ENCODE results near the gene CSTF2T.

GRCh38 chr10:51669041-51669440, 30.4 kb downstream of the CSTF2T start:
- TF ChIP-seq POLR2A (IDR thresholded peaks at IDR 0.05; ENCODE audit: low read depth, low read length) (no peak), POLR2AphosphoS5 (IDR thresholded peaks at IDR 0.05; ENCODE audit: low read depth, low read length) (no peak), SPI1 (IDR thresholded peaks at IDR 0.05; ENCODE audit: low read depth, low read length) (no peak)

All from GM12891 (cell line).